HG02571 (cell line): Measurements from ENCODE around the gene SLC6A6.

Experiments used
- ATAC-seq: cut with Tn5 transposase; IDR thresholded peaks from one replicate; pipeline ENCODE4 v1.9.1; 2021; ENCODE audit warnings: mild to moderate bottlenecking, moderate library complexity; ENCODE audit not compliant: unreplicated experiment

SLC6A6 gene

GRCh38 chr3:14536055-14536815 is 133.8 kb downstream of the SLC6A6 start:
- ATAC-seq = no peak

- ATAC-seq = no peak
These were observed 134.6 kb downstream of the SLC6A6 start for GRCh38 chr3:14536837-14537589.

GRCh38 chr3:14537590-14538450 is 135.4 kb downstream of the SLC6A6 start:
- ATAC-seq = no peak

GRCh38 chr3:14538451-14539088 is 136.2 kb downstream of the SLC6A6 start:
- no peak for ATAC-seq
